Natural killer cell (primary cell): ENCODE data around the gene UGT1A1. TPM values are rescaled to one million over a fixed set of nuclear protein-coding genes. Genes with fewer than 3 reads are reported as not detected.

Experiments used
- ATAC-seq, 3 donors: fragments of 150-1000 bp in 2 of 3; fragments of 200-7000 bp in 1 of 3; cut with Tn5 transposase; 1 replicate in 1 of 3; 2 replicates in 2 of 3; pipeline ENCODE4 v1.10.0; 2021; ENCODE audit warnings: mild to moderate bottlenecking in 2 of 3, moderate library complexity in 2 of 3
- DNase-seq, 2 donors: peaks; one replicate each; pipeline versions ENCODE4 v3.0.0 to v3.0.0-alpha.2; 2013 to 2021; ENCODE audit warnings: mixed read lengths in 1 of 2
- H3K27ac ChIP-seq: one replicate; pipeline ENCODE4 v1.5.1; 2013; ENCODE audit warnings: mild to moderate bottlenecking, low read length
- H3K27me3 ChIP-seq: one replicate; pipeline ENCODE4 v1.6.1; 2013; ENCODE audit warnings: low read length; ENCODE audit not compliant: control insufficient read depth, insufficient read depth
- H3K36me3 ChIP-seq: one replicate; pipeline ENCODE4 v1.6.1; 2013; ENCODE audit warnings: low read length; ENCODE audit not compliant: control insufficient read depth, insufficient read depth
- H3K4me1 ChIP-seq: one replicate; pipeline ENCODE4 v1.6.1; 2013; ENCODE audit warnings: low read length; ENCODE audit not compliant: control insufficient read depth, insufficient read depth
- H3K4me3 ChIP-seq: one replicate; pipeline ENCODE4 v1.5.1; 2013; ENCODE audit warnings: low read length
- H3K9me3 ChIP-seq: one replicate; pipeline ENCODE4 v1.6.1; 2013; ENCODE audit warnings: low read length; ENCODE audit not compliant: control insufficient read depth, insufficient read depth
- H3K27ac Mint-ChIP-seq, 2 donors: one replicate each; pipeline ENCODE4 v1.8.0; 2022; ENCODE audit warnings: mild to moderate bottlenecking in 2 of 2, mixed read lengths in 2 of 2, moderate library complexity in 1 of 2
- H3K27me3 Mint-ChIP-seq, 2 donors: one replicate each; pipeline ENCODE4 v1.8.0; 2022; ENCODE audit warnings: low read depth in 2 of 2, mixed read lengths in 2 of 2
- H3K36me3 Mint-ChIP-seq: one replicate; pipeline ENCODE4 v1.8.0; 2022; ENCODE audit warnings: mixed read lengths
- H3K4me1 Mint-ChIP-seq, 2 donors: one replicate each; pipeline ENCODE4 v1.8.0; 2022; ENCODE audit warnings: mixed read lengths in 2 of 2
- H3K4me3 Mint-ChIP-seq: one replicate; pipeline ENCODE4 v1.8.0; 2022; ENCODE audit warnings: mild to moderate bottlenecking, moderate library complexity, mixed read lengths
- H3K9me3 Mint-ChIP-seq, 2 donors: one replicate each; pipeline ENCODE4 v1.8.0; 2022; ENCODE audit warnings: mixed read lengths in 2 of 2
- WGBS: methylation state at CpG from one replicate; pipeline ENCODE4 v1.1.7; 2013; ENCODE audit warnings: missing lambda C conversion rate; ENCODE audit not compliant: insufficient coverage; 5-methylcytosine and 5-hydroxymethylcytosine counted together
- intact Hi-C: fragments of 100-400 bp; cut with micrococcal nuclease; formaldehyde crosslinking; loops from one replicate; pipeline ENCODE4 v1.14.2; 2022
- total RNA-seq, 4 donors: library from RNA; stranded (reverse); fragments of 120-200 nt in 1 of 4; gene quantifications; one replicate each; pipeline versions ENCODE4 v1.2.3 to v1.2.4, GENCODE V29; 2013 to 2022
- TF ChIP-seq, protein P1 (sequence below): fragments of 200-600 bp; IDR thresholded peaks from one replicate; pipeline ENCODE4 v1.8.0; 2022; ENCODE audit warnings: antibody characterized with exemption

UGT1A1 gene
- total RNA-seq, 3 donors from 2014 or later (not counting 1 experiment from before 2014, with no cell fraction given) = not detected

- intact Hi-C loops = no loop called here
- WGBS = 87% methylated on average over 18 of the region's 18 CpGs
- H3K4me1 ChIP-seq = no peaks in the 10 kb centered on the region
- DNase-seq (no peak), ATAC-seq (no peak)
- H3K4me1 Mint-ChIP-seq = no peaks in the 10 kb centered on the region
- H3K4me3 ChIP-seq = no peak overlapping the region
- H3K36me3 Mint-ChIP-seq = no peaks in the 10 kb centered on the region
- H3K9me3 Mint-ChIP-seq = no peaks in the 10 kb centered on the region
- peaks cover 2 to 4% of the 10 kb centered on the region in 2 donors for H3K27me3 Mint-ChIP-seq
- no peak overlapping the region for H3K27ac Mint-ChIP-seq
- H3K36me3 ChIP-seq = no peaks in the 10 kb centered on the region
- TF ChIP-seq, protein P1, sequence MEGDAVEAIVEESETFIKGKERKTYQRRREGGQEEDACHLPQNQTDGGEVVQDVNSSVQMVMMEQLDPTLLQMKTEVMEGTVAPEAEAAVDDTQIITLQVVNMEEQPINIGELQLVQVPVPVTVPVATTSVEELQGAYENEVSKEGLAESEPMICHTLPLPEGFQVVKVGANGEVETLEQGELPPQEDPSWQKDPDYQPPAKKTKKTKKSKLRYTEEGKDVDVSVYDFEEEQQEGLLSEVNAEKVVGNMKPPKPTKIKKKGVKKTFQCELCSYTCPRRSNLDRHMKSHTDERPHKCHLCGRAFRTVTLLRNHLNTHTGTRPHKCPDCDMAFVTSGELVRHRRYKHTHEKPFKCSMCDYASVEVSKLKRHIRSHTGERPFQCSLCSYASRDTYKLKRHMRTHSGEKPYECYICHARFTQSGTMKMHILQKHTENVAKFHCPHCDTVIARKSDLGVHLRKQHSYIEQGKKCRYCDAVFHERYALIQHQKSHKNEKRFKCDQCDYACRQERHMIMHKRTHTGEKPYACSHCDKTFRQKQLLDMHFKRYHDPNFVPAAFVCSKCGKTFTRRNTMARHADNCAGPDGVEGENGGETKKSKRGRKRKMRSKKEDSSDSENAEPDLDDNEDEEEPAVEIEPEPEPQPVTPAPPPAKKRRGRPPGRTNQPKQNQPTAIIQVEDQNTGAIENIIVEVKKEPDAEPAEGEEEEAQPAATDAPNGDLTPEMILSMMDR = no peak
- H3K4me3 Mint-ChIP-seq = no peak overlapping the region
- H3K9me3 ChIP-seq = no peaks in the 10 kb centered on the region
- H3K27me3 ChIP-seq = no peaks in the 10 kb centered on the region
- no peak overlapping the region for H3K27ac ChIP-seq
Observed at GRCh38 chr2:233791151-233791882, 31.2 kb downstream of the UGT1A1 start.

DNA sequence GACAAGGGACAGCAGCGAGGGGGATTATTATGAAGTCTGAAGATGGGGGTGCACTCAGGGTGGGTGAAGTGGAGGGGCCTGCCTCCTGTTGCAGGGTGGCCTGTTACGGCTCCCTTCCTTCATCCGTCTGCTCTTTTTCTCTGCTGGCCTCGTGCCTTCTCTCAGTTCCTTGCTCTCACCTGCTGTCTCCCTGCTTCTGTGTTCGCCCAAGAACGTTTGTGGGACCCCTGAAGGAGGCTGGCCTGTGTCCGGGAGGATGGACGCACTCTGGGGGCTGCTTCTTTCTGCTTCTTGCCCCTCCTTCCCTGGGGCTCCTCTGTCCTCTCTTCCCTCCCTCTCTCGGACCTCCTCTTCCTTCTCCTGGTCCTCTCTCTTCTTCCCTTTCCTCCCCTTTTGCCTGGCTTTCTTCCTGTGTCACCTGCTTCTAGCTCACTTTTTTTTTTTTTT, 31.8 kb downstream of the UGT1A1 start:
- no peak for ATAC-seq
- TF ChIP-seq, protein P1 = no peak
- Histone ChIP-seq H3K4me1 (no peaks in the 10 kb centered on the region), H3K9me3 (no peaks in the 10 kb centered on the region), H3K4me3 (no peak overlapping the region), H3K36me3 (no peaks in the 10 kb centered on the region), H3K27me3 (no peaks in the 10 kb centered on the region), H3K27ac (no peak overlapping the region)
- 80% methylated on average over 9 of the region's 9 CpGs for WGBS
- DNase-seq = no peak
- Mint-ChIP-seq H3K27ac (no peak overlapping the region), H3K4me3 (no peak overlapping the region), H3K4me1 (no peaks in the 10 kb centered on the region), H3K36me3 (no peaks in the 10 kb centered on the region), H3K9me3 (no peaks in the 10 kb centered on the region), H3K27me3 (no peaks in the 10 kb centered on the region)
- intact Hi-C loops = no loop called here

- H3K9me3 ChIP-seq = no peaks in the 10 kb centered on the region
- Mint-ChIP-seq H3K4me1 (no peaks in the 10 kb centered on the region), H3K27ac (no peak overlapping the region), H3K4me3 (no peak overlapping the region), H3K36me3 (no peaks in the 10 kb centered on the region), H3K27me3 (no peaks in the 10 kb centered on the region), H3K9me3 (no peaks in the 10 kb centered on the region)
- no peak overlapping the region for H3K27ac ChIP-seq
- ATAC-seq (no peak), DNase-seq (no peak)
- H3K36me3 ChIP-seq = no peaks in the 10 kb centered on the region
- intact Hi-C loops = no loop called here
- no peaks in the 10 kb centered on the region for H3K4me1 ChIP-seq
- H3K4me3 ChIP-seq = no peak overlapping the region
- no peaks in the 10 kb centered on the region for H3K27me3 ChIP-seq
- WGBS = 93% methylated on average over 7 of the region's 7 CpGs
- TF ChIP-seq, protein P1 = no peak
Observed at GRCh38 chr2:233792720-233793119, 32.6 kb downstream of the UGT1A1 start.
